Stomach smooth muscle (tissue), 2 donors: Measurements from ENCODE around the gene PPP1R12C.
A peak's percentile ranks its signal among the peaks of the same experiment; 100 is the strongest.
"Not testable (repeated sequence)": the region's sequence is repeated elsewhere in the genome, so short reads cannot be mapped to it uniquely, and the experiment has no call there.

Source experiments
- H3K27ac ChIP-seq: one replicate; pipeline ENCODE4 v1.7.0; 2013; ENCODE audit warnings: mild to moderate bottlenecking, low read length, inconsistent platforms
- H3K27me3 ChIP-seq, 2 donors: one replicate each; pipeline ENCODE4 v1.7.0; 2013; ENCODE audit warnings: low read length in 2 of 2; ENCODE audit not compliant: insufficient read depth in 2 of 2, control insufficient read depth in 1 of 2
- H3K36me3 ChIP-seq, 2 donors: one replicate each; pipeline ENCODE4 v1.7.0; 2013; ENCODE audit warnings: low read length in 2 of 2; ENCODE audit not compliant: control insufficient read depth in 2 of 2, insufficient read depth in 2 of 2
- H3K4me1 ChIP-seq: one replicate; pipeline ENCODE4 v1.7.0; 2013; ENCODE audit warnings: low read length; ENCODE audit not compliant: control insufficient read depth, insufficient read depth
- H3K4me3 ChIP-seq, 2 donors: one replicate each; pipeline ENCODE4 v1.7.0; 2013; ENCODE audit warnings: low read length in 2 of 2
- H3K9ac ChIP-seq, 2 donors: one replicate each; pipeline ENCODE4 v1.7.0; 2013; ENCODE audit warnings: low read length in 2 of 2, mild to moderate bottlenecking in 1 of 2
- H3K9me3 ChIP-seq, 2 donors: one replicate each; pipeline ENCODE4 v1.7.0; 2013; ENCODE audit warnings: low read length in 2 of 2; ENCODE audit not compliant: control insufficient read depth in 2 of 2
- donor health status: healthy.
- donor health status: Pancreatic carcinoma.

The PPP1R12C gene

DNA sequence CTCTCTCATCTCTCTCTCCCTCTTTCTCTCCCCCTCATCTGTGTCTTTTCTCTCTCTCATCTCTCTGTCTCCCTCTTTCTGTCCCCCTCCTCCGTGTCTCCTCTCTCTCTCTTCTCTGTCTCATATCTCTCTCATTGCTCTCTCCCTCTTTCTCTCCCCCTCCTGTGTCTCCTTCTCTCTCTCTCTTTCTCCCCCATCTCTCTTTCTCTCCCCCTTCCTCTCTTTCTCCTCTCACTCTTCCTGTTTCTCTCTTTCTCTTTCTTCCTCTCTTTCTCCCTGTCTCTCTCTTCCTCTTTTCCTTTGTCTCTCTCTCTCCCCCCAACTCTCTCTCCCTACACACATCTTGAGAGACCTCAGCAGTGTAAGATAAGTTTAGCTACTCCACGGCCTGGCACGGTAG, 49.6 kb downstream of the PPP1R12C start:
- Histone ChIP-seq H3K9ac (no peak overlapping the region), H3K9me3 (peaks cover 4 to 8% of the 10 kb centered on the region in 2 donors), H3K4me3 (no peak overlapping the region), H3K4me1 (peaks cover 3% of the 10 kb centered on the region), H3K27ac (no peak overlapping the region), H3K36me3 (no peaks in the 10 kb centered on the region), H3K27me3 (peaks cover 31 to 34% of the 10 kb centered on the region in 2 donors)

DNA sequence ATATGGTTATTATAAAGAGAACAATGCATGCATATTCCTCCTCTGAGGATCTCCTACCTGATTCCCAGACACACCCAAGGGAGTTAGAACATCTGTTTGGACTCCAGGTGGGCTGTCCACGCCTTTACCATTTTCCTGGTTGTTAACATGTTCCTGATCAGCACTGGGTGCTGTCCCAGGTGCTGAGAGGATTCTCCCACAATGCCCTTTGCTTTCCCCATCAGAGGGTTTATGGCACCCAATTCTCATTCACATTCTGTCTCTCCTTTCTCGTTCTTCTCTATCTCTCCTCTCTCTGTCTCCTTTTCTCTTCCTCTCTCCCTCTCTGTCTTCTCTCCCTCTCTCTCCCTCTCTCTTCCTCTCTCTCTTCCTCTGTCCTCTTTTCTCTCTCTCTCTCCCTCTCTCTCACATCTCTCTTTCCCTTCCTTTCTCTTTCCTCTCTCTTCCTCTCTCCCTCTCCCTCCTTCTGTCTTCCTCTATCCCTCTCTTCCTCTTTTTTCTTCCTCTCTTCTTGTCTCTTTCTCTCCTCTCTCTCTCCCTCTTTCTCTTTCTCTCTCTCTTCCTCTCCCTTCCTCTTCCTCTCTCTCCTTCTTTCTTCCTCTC, 51.2 kb downstream of the PPP1R12C start:
- Histone ChIP-seq H3K9ac (no peak overlapping the region), H3K27me3 (peaks cover 21 to 23% of the 10 kb centered on the region in 2 donors)

DNA sequence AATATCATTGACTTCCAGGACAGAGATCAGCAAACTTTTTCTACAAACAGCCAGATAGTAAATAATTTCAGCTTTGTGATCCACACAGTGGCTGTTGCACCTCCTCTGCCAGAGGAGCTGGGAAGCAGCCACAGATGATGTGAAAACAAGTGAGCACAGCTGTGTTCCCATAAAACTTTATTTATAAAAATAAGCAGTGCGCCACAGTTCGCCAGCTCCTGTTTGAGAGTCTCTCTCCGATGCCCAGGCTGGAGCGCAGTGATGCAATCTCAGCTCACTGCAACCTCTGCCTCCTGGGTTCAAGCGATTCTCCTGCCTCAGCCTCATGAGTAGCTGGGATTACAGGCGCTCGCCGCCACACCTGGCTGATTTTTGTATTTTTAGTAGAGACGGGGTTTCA, 51.9 kb downstream of the PPP1R12C start:
- H3K4me3 ChIP-seq, H3K27ac ChIP-seq, H3K9ac ChIP-seq, H3K4me1 ChIP-seq, H3K36me3 ChIP-seq, H3K9me3 ChIP-seq: not testable (repeated sequence)
- peaks cover 14 to 16% of the 10 kb centered on the region in 2 donors for H3K27me3 ChIP-seq

More for the DNA sequence above, 51.2 kb downstream of the PPP1R12C start:
- Histone ChIP-seq H3K27ac (no peak overlapping the region), H3K4me1 (peaks cover 8% of the 10 kb centered on the region), H3K9me3 (peaks cover 0 to 3% of the 10 kb centered on the region in 2 donors), H3K36me3 (no peaks in the 10 kb centered on the region), H3K4me3 (no peak overlapping the region)

DNA sequence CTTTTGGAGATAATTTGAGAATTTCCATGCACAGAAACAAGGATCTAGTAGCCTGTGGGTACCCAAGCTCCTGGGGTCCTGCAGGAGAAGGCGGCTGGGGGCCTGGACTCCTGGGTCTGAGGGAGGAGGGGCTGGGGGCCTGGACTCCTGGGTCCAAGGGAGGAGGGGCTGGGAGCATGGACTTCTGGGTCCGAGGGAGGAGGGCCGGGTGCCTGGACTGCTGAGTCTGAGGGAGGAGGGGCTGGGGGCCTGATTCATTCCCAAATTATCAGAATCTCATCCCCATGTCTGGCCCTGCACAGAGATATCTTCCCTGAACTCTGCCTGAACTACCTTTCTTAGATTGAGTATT, 54.0 kb downstream of the PPP1R12C start:
- H3K27ac ChIP-seq, result no peak overlapping the region
- peaks cover 0 to 3% of the 10 kb centered on the region in 2 donors for H3K27me3 ChIP-seq
- peaks cover 5% of the 10 kb centered on the region for H3K4me1 ChIP-seq
- H3K9me3 ChIP-seq, result no peaks in the 10 kb centered on the region
- H3K9ac ChIP-seq, result no peak overlapping the region
- peak overlapping the region; percentile 49 to 89 for H3K4me3 ChIP-seq
- H3K36me3 ChIP-seq, result peaks cover 3% of the 10 kb centered on the region in 2 donors

DNA sequence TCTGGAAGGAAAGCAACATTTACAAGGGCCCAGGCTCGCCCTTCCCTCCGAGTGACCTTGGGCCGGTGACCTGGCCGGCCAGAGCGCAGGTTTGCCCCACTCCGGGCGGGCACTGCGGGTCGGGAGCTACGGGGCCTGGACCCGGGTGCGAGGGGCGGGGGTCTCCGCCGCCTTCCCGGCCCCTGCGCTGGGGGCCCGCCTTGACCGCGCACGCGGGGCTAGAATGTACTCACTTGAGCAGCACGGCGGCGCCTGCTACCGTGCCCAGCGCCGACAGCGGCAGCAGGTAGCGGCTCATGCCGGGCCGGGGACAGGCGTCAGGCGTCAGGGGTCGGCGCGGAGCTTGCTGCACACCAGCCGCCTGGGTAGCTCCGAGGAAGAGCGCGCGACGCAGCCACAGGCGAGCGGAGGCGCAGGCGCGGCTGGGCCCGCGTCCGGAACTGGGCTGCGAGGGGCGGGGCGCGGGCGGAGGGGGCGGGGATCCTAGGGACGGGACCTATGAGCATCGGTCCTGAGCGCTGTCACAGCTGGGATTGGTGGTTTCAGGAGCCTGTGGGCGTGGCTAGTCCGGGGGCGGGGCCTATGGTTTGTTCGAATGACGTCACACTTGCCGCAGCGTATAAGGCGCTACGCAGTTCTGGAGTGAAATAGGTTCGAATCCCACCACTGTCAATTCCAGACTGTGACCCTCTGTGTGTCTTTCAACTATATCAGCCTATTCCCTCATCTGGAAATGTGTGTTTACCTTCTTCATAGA, 54.5 kb downstream of the PPP1R12C start, which contains the start of gene RDH13:
Gene RDH13, minus strand, starts transcription at position 414 of the 757 bp plus-strand sequence. Its CDS starts 116 bp downstream, at position 298.
- Histone ChIP-seq H3K27me3 (peaks cover 0 to under 1% of the 10 kb centered on the region in 2 donors), H3K27ac (peak within 1 kb of the TSS; percentile 46), H3K4me3 (peak within 1 kb of the TSS; percentile 75 to 89), H3K9me3 (no peaks in the 10 kb centered on the region), H3K36me3 (peaks cover 3% of the 10 kb centered on the region in 2 donors), H3K4me1 (peaks cover 5% of the 10 kb centered on the region), H3K9ac (peak within 1 kb of the TSS; percentile 71 to 80)

DNA sequence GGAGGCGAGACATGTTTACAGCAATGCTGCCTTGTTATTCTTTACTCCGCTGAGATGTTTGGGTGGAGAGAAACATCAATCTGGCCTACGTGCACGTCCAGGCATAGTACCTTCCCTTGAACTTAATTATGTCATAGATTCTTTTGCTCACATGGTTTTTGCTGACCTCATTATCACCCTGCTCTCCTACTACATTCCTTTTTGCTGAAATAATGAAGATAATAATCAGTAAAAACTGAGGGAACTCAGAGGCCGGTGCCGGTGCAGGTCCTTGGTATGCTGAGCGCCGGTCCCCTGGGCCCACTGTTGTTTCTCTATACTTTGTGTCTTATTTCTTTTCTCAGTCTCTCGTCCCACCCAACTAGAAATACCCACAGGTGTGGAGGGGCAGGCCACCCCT, 57.1 kb downstream of the PPP1R12C start:
- H3K27me3 ChIP-seq, H3K4me3 ChIP-seq, H3K9me3 ChIP-seq, H3K9ac ChIP-seq, H3K27ac ChIP-seq, H3K4me1 ChIP-seq: not testable (repeated sequence)
- peaks cover 13 to 19% of the 10 kb centered on the region in 2 donors for H3K36me3 ChIP-seq

DNA sequence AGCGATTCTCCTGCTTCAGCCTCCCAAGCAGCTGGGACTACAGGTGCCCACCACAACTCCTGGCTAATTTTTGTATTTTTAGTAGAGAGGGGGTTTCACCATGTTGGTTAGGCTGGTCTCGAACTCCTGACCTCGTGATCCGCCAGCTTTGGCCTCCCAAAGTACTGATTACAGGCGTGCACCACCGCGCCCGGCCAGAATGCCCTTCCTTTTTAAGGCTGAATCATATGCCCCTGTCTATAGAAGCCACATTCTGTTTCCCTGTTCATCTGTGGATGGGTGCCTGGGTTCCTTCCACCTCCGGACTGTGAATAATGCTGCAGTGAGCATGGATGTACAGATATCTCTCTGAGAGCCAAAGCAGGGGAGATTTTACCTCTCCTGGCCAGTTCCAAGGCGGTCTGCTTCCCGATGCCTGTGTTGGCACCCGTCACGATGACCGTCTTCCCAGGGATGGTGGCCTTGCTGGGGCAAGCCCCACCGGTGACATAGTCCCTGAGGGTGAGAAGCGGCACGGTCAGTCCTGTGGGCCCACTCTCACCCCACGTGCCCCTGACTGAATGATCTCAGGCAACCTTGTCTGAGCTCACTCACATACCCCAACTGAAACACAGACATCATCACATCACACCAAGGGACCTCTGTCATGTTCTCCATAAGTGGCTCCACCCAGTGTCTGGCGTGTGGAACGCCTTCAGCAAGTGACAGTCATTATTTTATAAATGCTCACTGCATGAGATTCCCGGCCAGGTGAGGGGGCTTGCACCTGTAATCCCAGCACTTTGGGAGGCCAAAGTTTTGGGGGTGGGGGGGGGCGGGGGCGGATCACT, 58.4 kb downstream of the PPP1R12C start:
- peaks cover 14 to 26% of the 10 kb centered on the region in 2 donors for H3K36me3 ChIP-seq
- no peak overlapping the region for H3K4me3 ChIP-seq
- no peaks in the 10 kb centered on the region for H3K27me3 ChIP-seq
- H3K9ac ChIP-seq, result no peak overlapping the region
- H3K9me3 ChIP-seq, result no peaks in the 10 kb centered on the region
- H3K4me1 ChIP-seq, result peaks cover 5% of the 10 kb centered on the region
- no peak overlapping the region for H3K27ac ChIP-seq

DNA sequence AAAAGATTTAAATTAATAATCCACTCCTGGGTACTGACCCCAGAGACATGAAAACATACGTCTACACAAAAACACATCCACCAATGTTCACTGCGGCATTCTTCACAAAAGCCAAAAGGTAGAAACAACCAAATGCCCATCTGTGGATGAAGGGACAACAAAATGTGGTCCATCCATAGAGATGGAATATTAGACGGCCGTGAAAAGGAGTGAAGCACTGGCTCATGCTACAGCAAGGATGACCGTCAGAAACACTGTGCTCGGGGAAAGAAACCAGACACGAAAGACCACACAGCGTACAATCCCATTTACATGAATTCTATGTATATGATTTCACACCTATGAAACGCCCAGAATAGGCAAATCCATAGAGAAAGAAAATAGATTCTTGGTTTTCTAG, 60.6 kb downstream of the PPP1R12C start:
- Histone ChIP-seq H3K27ac (no peak overlapping the region), H3K27me3 (no peaks in the 10 kb centered on the region), H3K9me3 (no peaks in the 10 kb centered on the region), H3K9ac (no peak overlapping the region), H3K36me3 (peaks cover 20 to 34% of the 10 kb centered on the region in 2 donors), H3K4me1 (peaks cover under 1% of the 10 kb centered on the region), H3K4me3 (no peak overlapping the region)

DNA sequence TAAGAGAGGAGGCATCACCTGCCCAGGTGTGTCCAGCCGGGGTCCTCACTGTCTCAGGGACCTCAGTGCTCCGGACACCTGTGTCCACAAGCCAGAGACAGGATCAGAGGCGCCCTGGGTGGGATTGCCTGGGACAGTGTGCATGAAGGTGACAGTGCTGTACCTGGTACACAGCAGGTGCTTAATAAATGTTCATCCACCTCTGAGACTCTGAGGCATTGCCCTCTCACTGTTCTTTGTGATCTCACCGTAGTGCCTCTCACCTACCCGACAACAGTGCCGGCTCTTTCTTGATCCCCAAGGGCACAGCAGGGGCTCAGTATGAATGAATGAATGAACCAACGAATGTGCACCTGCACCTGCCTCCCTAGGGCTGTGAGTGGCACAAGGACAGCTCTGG, 63.7 kb downstream of the PPP1R12C start:
- H3K36me3 ChIP-seq, result peaks cover 18 to 41% of the 10 kb centered on the region in 2 donors
- no peaks in the 10 kb centered on the region for H3K27me3 ChIP-seq
- H3K27ac ChIP-seq, result no peak overlapping the region
- no peaks in the 10 kb centered on the region for H3K4me1 ChIP-seq
- no peaks in the 10 kb centered on the region for H3K9me3 ChIP-seq
- H3K9ac ChIP-seq, result no peak overlapping the region
- no peak overlapping the region for H3K4me3 ChIP-seq

DNA sequence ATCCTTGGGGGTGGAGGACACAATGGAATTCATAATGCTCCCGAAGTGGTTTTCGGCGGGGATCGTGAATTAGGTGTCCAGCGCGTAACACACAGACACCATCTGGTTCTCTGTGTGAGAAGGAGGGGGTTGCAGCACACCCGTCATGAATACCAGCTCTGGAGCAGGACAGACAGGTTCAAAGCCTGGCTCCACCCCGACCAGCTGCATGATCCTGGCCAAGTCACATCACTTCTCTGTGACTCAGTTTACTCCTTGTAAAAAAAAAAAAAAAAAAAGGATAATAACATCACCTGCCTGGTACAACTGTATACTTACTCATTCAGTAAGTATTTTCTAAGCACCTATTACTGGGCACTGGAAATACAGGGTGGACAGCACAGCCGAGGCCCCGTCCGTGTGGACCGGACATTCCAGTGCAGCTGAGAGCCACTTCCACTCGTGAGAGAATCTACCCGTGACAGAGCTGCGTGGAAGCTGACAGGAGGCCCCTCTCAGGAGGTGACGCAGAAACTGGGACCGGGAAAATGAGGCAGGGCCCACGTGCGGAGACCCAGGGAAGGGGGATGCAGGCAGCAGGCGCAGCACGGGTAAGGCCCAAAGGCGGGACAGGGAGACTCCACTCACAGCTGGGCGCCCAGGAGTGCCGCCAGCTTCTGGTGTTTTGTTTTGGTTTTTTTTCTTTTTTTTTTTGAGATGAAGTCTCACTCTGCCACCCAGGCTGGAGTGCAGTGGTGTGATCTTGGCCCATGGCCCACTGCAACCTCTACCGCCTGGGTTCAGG, 66.5 kb downstream of the PPP1R12C start:
- Histone ChIP-seq H3K27me3 (no peaks in the 10 kb centered on the region), H3K27ac (no peak overlapping the region), H3K36me3 (peaks cover 23 to 48% of the 10 kb centered on the region in 2 donors), H3K9ac (no peak overlapping the region), H3K4me1 (no peaks in the 10 kb centered on the region), H3K9me3 (no peaks in the 10 kb centered on the region), H3K4me3 (no peak overlapping the region)
